HG02610 (cell line): Measurements from ENCODE around the gene VPS26C.

Experiments used
- ATAC-seq: cut with Tn5 transposase; IDR thresholded peaks from one replicate; pipeline ENCODE4 v1.9.1; 2021; ENCODE audit warnings: mild to moderate bottlenecking, moderate library complexity; ENCODE audit not compliant: unreplicated experiment

VPS26C gene

DNA sequence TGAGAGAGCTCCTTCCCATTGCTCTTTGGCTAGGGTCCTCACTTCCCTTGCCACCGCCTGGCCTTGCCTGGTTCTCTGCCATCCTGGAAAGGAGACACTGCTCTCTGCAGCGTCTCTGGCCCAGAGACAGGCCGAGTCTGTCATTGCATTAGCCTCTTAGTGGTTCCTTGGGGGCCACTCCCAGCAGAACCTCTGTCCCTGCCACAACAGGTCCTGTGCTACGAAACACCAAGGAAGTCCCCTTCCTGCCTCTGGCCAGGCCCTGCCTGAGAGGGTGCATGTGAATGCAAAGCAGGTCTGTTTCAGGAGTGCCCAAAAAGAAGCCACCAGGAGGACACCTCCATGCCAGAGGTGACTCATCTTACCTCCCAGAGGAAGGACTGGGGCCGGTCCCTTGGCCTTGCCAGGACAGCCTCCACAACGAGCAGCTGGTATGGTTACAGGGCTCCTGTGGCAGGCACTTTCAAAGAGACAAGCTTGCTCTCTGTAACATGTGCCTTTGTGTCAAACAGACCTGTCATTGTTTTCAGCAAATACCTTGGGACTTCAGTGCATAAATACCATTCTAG is 59.6 kb downstream of the VPS26C start:
- peak; percentile 64 for ATAC-seq

DNA sequence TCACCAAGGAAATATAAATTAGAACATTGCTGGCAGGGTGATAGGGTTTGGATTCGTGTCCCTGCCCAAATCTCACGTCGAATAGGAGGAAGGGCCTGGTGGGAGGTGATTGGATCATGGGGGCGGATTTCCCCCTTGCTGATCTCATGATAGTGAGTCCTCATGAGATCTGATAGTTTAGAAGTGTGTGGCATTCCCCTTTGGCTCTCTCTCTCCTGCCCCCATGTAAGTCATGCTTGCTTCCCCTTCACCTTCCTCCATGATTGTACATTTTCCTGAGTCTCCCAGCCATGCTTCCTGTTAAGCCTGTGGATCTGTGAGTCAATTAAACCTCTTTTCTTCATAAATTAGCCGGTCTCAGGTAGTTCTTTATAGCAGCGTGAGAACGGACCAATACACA is 60.6 kb downstream of the VPS26C start:
- no peak for ATAC-seq

DNA sequence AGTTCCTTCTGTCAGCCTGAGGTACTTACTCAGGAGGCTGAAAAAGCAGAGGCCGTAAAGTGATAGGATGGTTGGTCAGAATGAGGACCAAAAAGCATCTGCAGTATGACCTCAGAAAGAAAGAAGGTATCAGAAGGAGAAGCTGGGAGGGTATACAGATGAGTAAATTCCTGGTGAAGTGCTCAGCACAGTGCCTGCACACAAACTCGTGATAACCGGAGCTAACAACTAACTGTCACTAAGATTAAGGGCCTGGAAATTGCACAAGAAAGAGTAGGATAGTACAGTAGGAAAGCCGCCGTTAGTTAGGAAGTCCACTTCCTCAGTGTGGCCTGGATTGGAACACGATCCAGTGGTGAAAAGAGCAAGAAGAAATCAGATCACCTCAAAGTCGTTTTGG is 62.6 kb downstream of the VPS26C start:
- ATAC-seq, result no peak

GRCh38 chr21:37202221-37203110 is 64.7 kb downstream of the VPS26C start:
- ATAC-seq, result no peak

- no peak for ATAC-seq
Measured at GRCh38 chr21:37200641-37201480, 66.3 kb downstream of the VPS26C start.

DNA sequence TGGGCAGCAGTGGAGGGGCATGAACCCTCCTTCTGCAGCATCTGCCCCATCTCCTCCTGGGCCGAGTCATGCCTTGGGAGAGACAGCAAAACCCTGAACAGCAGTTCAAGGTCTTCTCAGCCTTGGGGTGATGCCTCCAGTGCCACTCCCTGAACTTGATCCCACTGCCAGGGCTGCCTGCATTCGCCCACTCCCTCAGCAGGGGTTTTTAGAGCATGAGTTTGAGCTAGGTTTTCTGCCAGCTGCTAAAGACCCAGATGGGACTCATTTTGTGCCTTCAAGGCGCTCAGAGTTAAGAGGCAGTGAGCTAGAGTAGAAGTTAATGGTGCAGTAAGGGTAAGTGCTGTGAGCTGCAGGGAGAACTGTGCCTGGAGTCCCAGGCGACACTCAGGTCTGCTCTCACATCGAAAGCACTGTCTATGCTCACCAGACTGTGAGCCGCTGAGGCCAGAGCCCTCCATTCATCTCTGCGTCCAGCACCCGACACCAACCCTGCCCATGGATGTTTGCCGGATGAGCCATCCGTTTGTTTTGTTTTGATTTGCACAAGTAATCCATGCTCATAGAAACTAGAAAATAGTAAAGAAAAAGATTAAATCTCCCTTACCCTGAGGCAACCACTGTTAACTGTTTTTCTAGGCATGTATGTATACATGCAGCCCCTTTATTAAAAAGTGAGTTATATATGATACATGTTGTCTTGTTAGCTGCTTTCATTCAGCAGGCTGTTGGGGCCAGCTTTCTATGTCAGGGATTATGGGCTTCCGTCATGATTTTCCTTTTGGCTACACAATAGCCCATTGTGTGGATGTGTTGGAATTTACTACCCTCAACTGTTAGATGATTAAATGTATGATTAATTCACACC is 67.8 kb downstream of the VPS26C start:
- no peak for ATAC-seq

GRCh38 chr21:37197746-37198145 is 69.4 kb downstream of the VPS26C start:
- no peak for ATAC-seq

- no peak for ATAC-seq
Measured at GRCh38 chr21:37196847-37197246, 70.3 kb downstream of the VPS26C start.

DNA sequence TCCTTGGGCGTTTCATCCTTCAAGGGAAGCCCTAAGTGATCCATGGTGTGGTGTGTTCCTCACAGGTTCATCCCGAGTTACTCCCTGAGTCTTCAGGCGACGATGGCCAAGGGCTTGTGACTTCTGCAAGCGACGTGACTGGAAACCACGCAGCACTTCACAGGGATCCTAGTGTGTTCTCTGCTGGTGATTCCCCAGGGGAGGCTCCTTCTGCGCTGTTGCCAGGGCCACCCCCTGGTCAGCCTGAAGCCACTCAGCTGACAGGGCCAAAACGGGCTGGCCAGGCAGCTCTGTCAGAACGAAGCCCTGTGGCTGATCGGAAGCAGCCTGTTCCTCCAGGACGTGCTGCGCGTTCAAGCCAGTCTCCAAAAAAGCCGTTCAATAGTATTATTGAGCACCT is 71.5 kb downstream of the VPS26C start:
- ATAC-seq, result no peak

DNA sequence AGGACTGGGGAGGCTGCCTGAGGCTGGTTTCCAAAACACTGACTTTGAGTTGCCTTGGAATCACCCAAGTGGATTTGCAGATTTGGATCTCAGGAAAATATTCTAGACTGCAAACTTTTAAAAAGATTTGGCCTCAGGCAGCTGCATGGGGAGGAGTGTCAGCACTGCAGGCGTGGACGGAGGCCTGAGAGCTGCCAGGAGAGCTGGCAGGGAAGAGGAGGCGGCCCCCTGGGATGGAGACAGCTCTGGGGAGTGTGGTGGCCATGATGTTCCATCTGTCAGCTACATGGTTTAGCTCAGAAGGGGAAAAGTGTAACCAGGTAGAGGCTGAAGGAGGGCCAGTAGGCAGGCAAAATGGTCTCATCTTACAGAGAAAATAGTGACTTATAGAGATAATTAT is 72.1 kb downstream of the VPS26C start:
- no peak for ATAC-seq

- no peak for ATAC-seq
Measured at GRCh38 chr21:37193676-37194075, 73.5 kb downstream of the VPS26C start.

DNA sequence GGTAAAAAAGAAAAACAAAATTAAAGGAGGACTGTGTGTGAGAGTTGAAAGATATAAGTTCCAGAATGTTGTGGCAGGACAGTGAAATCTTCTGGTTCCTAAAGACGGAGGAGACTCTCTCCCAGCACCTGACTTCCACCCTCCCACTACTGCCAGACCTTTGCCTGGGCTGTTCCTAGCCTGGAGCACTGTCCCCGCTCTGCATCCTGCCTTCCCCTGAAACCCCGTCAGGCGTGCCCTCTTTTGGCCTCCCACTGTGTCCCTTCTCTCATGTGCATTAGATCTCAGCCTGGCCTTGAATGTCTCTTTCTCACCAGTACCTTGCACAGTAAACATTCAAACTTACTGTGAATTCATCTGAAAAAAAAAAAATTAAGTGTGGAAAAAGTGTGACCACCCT is 74.1 kb downstream of the VPS26C start:
- no peak for ATAC-seq

DNA sequence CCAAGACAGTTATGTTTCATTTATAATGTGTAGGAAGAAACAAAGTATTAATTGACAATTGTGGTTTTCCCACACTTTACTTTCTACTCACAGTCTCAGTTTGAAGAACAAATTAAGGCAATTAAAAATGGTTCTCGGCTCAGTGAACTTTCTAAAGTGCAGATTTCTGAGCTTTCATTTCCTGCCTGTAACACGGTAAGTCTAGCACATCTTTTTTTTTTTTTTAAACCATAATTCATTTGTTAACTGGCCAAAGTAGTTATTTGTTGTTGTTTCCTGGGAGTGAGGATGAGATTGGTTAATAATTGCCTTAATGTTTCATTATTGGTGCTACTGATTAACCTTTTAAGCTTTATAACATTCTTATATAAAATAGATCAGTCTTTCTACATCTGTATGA is 75.1 kb downstream of the VPS26C start:
- ATAC-seq, result no peak

DNA sequence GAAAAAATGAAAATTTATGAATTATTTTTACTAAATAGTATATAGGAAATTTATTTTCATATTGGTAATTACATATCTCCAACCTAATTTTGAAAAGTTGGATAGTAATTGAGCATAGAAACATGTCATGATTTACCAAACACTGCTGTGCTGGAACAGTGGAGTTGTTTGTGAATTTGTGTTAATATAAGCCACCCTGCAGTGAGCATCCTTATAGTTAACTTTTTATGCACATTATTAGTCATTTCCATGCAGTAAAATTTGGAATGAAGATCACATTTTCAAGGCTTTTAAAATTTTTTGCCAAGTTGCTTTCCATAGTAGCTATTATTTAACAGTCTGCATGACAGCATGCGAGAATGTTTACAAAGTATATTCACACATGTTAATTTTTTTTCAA is 78.3 kb downstream of the VPS26C start:
- no peak for ATAC-seq

DNA sequence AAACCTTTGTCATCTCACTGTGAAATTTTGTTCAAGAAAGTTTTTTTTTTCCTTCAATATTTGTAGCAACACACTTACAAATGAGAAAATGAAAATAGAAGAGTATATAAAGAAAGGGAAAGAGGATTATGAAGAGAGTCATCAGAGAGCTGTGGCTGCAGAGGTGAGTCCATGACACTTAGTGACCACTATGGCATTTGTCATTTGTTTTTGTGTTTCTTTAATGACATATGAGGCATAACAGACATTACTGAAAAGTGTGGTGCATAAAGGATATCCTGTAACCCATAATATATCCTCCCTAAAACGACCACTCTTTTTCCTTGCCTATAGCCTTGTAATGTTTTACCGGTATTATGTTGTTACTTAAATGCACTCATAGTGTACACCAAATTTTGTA is 80.2 kb downstream of the VPS26C start:
- ATAC-seq, result no peak

DNA sequence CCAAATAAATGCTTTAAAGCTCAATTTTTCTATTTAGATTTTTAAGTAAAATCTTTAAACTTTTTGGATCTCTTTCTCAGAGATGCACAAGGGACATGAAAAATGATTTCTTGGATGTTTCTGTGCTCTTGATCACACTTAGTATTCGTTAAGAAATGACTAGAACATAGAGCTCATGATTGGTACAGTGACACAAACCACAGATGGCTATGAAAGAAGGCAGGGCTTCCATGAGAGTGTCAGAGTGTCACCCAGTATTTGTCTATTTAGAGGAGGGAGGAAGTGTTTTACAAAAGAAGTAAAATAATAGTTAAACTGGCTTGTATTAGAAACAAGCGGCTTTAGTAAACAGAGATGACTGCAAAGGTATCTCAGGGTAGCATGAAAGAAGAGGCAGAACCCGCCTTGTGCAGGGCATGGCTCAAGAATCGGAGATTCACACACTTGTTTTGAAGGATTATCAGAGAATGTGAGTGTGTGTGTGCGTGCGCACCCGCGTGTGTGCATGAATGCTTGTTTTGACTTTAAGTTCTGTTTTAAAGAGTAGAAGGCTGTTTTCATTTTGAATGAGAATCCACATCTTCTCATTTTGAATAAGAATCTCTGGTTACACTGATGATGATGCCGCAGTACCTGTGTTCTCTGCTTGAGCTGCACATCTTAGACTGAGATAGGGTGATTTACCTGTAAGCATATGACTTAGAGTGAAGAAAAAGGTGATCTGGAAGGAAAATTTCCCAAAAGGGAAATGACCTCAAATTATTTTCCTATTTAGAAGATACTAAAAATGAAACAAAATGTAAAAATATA is 82.1 kb downstream of the VPS26C start:
- no peak for ATAC-seq

DNA sequence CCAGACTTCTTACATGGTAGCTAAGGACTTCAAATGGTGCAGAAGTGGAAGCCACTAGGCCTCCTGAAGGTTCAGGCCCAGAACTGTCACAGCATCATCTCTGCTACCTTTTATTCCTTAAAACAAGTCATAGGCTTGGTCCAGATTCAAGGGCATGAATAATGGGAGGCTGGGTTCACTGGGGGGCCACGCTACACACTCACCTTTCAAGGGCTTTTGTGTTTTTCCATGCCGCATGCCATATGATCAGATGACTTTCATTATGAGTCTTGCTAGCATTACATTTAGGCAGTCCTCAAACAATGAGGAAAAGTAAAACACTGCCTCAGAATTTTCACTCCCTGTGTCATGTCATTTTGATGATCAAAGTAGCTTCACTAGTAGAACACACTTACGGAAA is 83.4 kb downstream of the VPS26C start:
- no peak for ATAC-seq

DNA sequence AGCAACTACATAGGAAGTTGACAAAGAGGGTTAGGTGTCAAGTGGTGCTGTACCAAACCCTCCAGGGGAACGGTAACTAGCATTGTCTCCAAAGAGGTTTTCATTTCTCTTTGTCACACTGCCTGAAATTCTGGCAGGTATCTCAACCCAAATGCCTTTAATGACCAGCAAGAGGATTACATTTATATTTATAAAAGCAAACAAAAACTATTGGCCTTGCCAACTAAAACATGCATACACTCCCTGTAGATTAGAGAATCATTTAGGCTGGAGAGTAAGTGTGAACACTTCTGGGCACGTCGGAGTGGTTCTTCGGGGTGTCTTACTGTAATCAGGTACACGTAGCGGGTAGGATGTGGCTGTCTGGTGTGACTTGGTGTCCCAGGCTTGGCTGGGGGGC is 84.9 kb downstream of the VPS26C start:
- no peak for ATAC-seq

GRCh38 chr21:37181059-37181458 is 86.1 kb downstream of the VPS26C start:
- no peak for ATAC-seq

DNA sequence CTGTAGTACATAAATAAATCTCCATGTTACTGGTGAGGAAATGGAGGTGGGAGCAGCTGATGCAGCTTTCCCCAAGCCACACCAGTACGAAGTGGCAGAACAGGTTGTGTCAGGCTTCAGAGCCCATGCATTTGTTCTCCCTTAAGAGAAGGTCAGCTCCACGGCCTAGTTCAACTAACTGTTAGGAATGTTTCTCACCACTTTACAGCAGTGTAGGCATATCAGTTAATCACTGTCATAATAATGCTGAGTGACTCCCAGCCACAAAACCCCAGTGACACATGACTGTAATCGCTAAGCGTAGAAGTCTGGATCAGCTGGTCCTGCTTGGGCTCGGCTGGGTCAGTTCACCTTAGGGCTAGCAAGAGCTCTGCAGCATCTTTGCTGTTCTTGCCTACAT is 90.4 kb downstream of the VPS26C start:
- ATAC-seq, result no peak
